Measurements from ENCODE around the gene KLHL40. TPM values are rescaled to one million over a fixed set of nuclear protein-coding genes. Genes with fewer than 3 reads are reported as not detected.

The KLHL40 gene
- total RNA-seq, 2 donors from 2014 or later, result not detected

DNA sequence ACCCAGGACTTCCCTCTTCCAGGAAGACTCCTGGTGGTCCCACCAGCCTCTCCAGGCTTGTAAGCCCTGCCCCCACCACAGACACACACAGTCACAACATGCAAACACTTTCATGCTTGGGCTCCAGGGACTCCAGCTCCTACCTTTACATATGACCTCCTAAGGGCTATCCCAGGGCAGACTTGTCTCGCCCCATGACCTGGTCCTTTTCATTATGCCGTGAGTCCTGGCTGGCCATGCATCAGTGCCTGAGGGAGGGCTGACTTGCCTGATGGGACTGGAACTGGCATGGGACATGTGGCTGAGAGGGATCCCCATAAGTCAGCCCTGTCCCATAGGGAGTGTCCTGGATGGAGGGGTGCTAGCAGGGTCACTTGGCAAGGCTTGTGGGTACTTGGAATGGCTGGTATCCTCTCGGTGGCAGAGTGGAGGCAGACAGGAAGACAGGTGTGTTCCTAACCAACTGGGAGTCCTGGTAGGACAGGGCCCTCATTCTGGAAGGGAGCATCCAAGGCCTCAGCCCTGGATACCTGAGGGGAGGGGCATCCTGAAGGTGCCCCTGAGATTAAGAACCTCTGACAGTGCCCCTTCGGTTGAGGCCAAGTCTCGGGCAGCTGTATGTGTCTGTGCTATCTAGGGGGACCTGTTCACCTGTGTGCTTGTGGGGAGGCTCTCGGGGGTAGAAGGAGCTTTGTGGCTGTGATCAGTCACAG is 17.8 kb downstream of the KLHL40 start:
- TF ChIP-seq, protein P1, sequence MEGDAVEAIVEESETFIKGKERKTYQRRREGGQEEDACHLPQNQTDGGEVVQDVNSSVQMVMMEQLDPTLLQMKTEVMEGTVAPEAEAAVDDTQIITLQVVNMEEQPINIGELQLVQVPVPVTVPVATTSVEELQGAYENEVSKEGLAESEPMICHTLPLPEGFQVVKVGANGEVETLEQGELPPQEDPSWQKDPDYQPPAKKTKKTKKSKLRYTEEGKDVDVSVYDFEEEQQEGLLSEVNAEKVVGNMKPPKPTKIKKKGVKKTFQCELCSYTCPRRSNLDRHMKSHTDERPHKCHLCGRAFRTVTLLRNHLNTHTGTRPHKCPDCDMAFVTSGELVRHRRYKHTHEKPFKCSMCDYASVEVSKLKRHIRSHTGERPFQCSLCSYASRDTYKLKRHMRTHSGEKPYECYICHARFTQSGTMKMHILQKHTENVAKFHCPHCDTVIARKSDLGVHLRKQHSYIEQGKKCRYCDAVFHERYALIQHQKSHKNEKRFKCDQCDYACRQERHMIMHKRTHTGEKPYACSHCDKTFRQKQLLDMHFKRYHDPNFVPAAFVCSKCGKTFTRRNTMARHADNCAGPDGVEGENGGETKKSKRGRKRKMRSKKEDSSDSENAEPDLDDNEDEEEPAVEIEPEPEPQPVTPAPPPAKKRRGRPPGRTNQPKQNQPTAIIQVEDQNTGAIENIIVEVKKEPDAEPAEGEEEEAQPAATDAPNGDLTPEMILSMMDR (IDR thresholded peaks at IDR 0.05), result no peak
- no peak overlapping the region for H3K27ac ChIP-seq
- no peak for ATAC-seq (ENCODE audit: insufficient number of reproducible peaks, low FRiP score, low read depth)
- H3K36me3 ChIP-seq, result no peaks in the 10 kb centered on the region
- no peak overlapping the region for H3K4me3 ChIP-seq
- no peaks in the 10 kb centered on the region for H3K9me3 ChIP-seq
- no peak for DNase-seq (ENCODE audit: low spot score)
- H3K4me1 ChIP-seq (ENCODE audit: control insufficient read depth in 1 of 2, low read depth in 2 of 2), result peaks cover 0 to 17% of the 10 kb centered on the region in 2 donors
- H3K27me3 ChIP-seq (replicated peaks; ENCODE audit: insufficient read depth), result no peaks in the 10 kb centered on the region

DNA sequence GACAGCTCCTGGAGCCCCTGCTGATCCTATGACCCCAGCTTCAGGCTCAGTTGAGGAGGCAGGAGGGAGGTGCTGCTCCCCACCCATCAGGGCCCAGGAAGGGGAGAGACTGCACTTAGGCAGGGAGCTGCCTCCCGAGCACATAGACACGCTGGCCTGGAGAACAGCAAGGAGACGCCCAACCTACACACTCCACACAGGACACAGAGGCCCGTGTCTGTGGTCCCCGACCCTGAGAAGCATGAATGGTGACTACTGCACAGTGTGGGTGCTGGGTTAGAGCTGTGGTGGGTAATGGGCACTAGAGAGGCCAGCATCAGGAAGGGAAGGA is 18.3 kb downstream of the KLHL40 start:
- no peak overlapping the region for H3K27ac ChIP-seq
- peaks cover 0 to 17% of the 10 kb centered on the region in 2 donors for H3K4me1 ChIP-seq (ENCODE audit: control insufficient read depth in 1 of 2, low read depth in 2 of 2)
- H3K9me3 ChIP-seq, result no peaks in the 10 kb centered on the region
- H3K4me3 ChIP-seq, result no peak overlapping the region
- H3K36me3 ChIP-seq, result no peaks in the 10 kb centered on the region
- ATAC-seq (ENCODE audit: insufficient number of reproducible peaks, low FRiP score, low read depth), result no peak
- TF ChIP-seq, protein P1 (IDR thresholded peaks at IDR 0.05), result no peak
- no peaks in the 10 kb centered on the region for H3K27me3 ChIP-seq (replicated peaks; ENCODE audit: insufficient read depth)
- DNase-seq (ENCODE audit: low spot score), result no peak

DNA sequence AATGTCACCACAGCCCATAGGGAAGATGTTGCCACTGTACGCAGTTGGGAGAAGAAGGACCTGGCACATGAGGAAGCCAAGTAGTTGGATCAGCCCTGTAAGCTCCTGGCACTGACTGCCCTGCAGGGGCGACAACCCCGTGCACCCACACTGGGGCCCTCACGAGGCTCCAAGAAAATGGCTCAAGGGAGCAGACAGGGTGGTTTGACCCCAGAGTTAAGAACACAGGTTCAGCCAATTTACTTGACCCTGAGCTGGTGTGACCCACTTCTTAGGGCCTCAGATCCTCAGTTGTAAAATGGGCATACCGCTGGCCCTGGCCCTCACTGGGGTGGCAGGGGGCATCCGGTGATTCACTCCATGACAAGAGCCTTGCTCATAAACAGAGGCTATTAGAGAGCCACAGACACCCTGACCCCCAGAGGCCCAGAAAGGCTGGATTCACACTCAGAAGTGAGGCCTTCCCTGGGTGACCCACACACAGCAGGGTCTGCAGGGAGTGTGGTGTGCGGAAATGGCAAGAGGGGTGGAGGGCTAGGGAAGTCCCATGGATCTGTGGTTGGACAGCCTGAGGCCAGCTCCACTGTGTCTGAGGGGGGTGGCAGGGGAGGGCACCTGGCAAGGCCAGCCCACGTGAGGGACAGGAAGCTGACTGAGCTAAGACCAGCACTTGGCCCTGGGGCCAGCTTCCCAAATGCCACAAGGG is 19.0 kb downstream of the KLHL40 start:
- H3K4me3 ChIP-seq, result no peak overlapping the region
- no peak overlapping the region for H3K27ac ChIP-seq
- ATAC-seq (ENCODE audit: insufficient number of reproducible peaks, low FRiP score, low read depth) (no peak), DNase-seq (ENCODE audit: low spot score) (no peak)
- no peaks in the 10 kb centered on the region for H3K27me3 ChIP-seq (replicated peaks; ENCODE audit: insufficient read depth)
- no peaks in the 10 kb centered on the region for H3K9me3 ChIP-seq
- TF ChIP-seq, protein P1 (IDR thresholded peaks at IDR 0.05), result no peak
- H3K4me1 ChIP-seq (ENCODE audit: control insufficient read depth in 1 of 2, low read depth in 2 of 2), result peaks cover 0 to 17% of the 10 kb centered on the region in 2 donors
- H3K36me3 ChIP-seq, result no peaks in the 10 kb centered on the region

DNA sequence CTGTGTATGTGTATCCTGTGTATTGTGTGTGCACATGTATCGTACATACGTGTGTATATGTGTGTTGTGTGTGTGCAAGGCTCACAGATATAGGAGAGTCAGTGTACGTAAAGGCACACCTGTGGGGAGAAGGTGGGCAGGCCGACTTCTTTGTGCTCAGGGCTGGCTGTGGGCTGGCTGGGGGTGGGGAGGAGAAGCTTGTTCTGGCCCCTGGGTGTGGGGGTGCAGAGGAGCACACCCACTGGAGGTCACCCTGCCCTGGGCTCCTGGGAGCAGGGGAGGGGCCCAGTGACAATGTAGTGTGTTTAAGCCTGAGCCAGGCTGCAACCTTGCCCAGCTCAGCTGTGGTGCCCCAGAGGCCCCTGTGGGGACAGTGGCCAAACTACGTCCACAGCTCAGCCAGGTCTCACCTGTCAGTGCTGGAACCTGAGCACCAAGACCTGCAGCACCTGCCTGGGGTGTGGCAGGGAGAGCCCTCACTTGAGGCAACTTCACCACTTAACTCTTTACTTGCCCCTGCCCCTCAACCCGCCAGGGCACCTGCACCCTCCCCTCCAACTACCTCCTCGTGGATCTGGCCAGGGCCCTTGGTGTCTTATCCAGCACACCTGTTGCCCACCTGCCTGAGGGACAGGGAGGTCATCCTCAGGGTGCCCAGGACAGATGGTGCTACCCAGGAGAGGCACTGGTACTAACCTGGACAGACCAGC is 19.9 kb downstream of the KLHL40 start:
- TF ChIP-seq, protein P1 (IDR thresholded peaks at IDR 0.05), result no peak
- no peak for DNase-seq (ENCODE audit: low spot score)
- no peak overlapping the region for H3K4me3 ChIP-seq

DNA sequence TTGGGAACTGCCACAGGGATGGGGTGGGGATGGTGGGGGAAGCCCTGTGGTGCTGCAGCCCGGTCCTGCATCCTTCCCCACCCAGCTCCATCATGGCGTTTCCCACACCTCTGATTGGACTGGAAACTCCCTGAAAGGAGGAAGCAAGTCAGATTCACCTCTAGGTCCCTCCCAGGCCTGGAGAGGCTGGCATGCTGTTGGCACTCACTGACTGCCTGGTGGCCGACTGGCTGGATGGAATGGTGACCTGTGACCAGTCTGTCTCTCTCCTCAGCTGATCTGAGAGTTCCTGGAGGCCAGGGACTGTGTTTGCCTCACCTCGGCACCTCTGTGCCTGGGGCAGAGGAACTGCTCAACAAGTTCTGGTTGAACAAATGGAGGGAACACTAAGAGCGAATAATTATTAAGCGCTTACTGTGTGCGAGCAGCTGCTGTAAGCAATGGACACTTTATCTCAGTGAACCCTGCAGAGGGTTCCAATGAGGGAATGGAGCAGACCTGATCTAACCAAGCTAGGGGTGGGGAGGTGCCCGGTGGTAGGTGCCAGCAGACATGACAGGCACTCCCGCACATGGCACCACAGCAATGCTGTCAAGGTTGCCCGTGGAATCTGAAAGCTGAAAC is 20.7 kb downstream of the KLHL40 start:
- no peak overlapping the region for H3K4me3 ChIP-seq
- peaks cover 0 to 15% of the 10 kb centered on the region in 2 donors for H3K4me1 ChIP-seq (ENCODE audit: control insufficient read depth in 1 of 2, low read depth in 2 of 2)
- no peaks in the 10 kb centered on the region for H3K36me3 ChIP-seq
- no peak overlapping the region for H3K27ac ChIP-seq
- TF ChIP-seq, protein P1 (IDR thresholded peaks at IDR 0.05), result no peak
- H3K9me3 ChIP-seq, result no peaks in the 10 kb centered on the region
- H3K27me3 ChIP-seq (replicated peaks; ENCODE audit: insufficient read depth), result no peaks in the 10 kb centered on the region
- ATAC-seq (ENCODE audit: insufficient number of reproducible peaks, low FRiP score, low read depth), result no peak
- no peak for DNase-seq (ENCODE audit: low spot score)

More for the DNA sequence above, 19.9 kb downstream of the KLHL40 start:
- no peaks in the 10 kb centered on the region for H3K9me3 ChIP-seq
- ATAC-seq (ENCODE audit: insufficient number of reproducible peaks, low FRiP score, low read depth), result no peak
- no peaks in the 10 kb centered on the region for H3K27me3 ChIP-seq (replicated peaks; ENCODE audit: insufficient read depth)
- peaks cover 0 to 17% of the 10 kb centered on the region in 2 donors for H3K4me1 ChIP-seq (ENCODE audit: control insufficient read depth in 1 of 2, low read depth in 2 of 2)
- H3K36me3 ChIP-seq, result no peaks in the 10 kb centered on the region
- H3K27ac ChIP-seq, result no peak overlapping the region
